GM19395 (cell line): ENCODE measurements around the gene CRTC3.

Experiments
- ATAC-seq: cut with Tn5 transposase; IDR thresholded peaks from one replicate; pipeline ENCODE4 v1.9.1; 2021; ENCODE audit warnings: mild to moderate bottlenecking, moderate library complexity; ENCODE audit not compliant: unreplicated experiment

Gene CRTC3

GRCh38 chr15:90691369-90691768, 161.6 kb downstream of the CRTC3 start:
- no peak for ATAC-seq

- ATAC-seq = peak; percentile 81
Measured at GRCh38 chr15:90691982-90692773, 162.5 kb downstream of the CRTC3 start.
